GM21367 (cell line): Measurements from ENCODE around the gene SLC7A1.

ENCODE experiments used
- ATAC-seq: cut with Tn5 transposase; IDR thresholded peaks from one replicate; pipeline ENCODE4 v1.9.1; 2021; ENCODE audit not compliant: unreplicated experiment

The SLC7A1 gene

DNA sequence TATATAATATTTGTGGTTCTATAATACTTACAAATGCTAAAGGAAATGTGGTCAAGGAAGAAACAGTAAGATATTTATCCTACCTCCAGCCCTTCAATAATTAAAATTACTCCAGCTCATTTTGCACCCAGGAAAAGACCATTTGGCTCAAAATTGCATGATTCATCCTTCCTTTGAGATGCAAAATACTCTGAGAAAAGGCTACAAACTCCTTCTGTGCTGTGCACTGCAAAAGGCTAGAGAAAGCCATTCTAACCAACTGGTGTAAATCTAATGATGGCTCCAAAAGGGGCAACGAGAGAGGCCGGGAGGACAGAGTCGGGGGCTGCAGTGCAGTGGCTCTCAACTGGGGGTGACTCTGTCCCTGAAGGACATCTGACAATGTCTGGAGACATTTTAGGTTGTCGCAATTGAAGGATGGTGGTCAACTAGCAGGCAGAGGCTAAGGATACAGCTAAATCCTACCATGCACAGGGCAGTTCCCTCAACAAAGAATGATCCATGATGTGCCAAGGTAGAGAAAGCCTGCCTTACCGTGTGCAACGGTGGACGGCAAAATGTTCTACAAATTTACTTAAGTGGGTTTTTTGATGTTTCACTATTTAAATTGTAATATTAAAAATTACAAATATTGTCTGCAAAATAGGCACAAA, 32.6 kb downstream of the SLC7A1 start:
- ATAC-seq: no peak

GRCh38 chr13:29561918-29562317, 33.6 kb downstream of the SLC7A1 start:
- ATAC-seq: no peak

- ATAC-seq: no peak
Measured at GRCh38 chr13:29556742-29557141, 38.7 kb downstream of the SLC7A1 start.

DNA sequence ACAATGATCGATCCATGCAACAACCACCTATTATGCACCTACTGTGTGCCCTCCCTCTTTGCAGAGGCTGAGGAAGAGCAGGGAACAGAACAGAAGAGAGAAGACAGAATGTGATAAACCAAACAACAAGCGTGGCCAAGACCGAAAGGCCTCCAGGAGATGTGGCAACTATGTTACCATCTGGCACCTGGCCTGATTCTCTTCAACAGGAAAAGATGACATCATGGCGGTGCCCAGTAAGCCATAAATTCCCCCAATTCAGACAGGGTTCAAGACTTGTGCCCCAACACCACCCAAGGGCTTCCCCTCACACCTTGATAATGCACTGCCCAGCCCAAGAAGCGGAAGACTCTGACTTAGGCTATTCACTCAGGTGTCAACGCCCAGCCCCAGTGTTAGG, 44.3 kb downstream of the SLC7A1 start:
- no peak for ATAC-seq

GRCh38 chr13:29550430-29550988, 45.0 kb downstream of the SLC7A1 start:
- no peak for ATAC-seq

DNA sequence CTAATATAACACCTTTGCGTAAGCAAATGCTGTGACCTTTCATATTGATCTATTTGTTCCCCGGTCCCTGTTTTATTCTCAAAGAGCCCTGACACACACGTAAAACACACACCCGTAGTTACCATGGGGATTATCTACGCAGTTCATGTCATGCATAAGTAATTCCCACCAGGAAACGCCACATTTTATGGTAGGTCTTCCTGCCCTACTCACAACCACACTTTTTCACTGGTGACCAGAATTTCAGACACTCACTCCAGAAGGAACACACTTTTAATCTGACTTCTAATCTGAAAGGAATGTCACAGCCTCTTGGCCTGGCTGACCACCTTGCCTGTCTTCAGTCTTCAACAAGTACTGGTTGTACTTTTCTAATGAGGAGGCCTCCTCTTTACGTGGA, 46.8 kb downstream of the SLC7A1 start:
- no peak for ATAC-seq

- ATAC-seq: no peak
Measured at GRCh38 chr13:29547153-29547552, 48.3 kb downstream of the SLC7A1 start.

- ATAC-seq: no peak
Measured at GRCh38 chr13:29546662-29547061, 48.8 kb downstream of the SLC7A1 start.

DNA sequence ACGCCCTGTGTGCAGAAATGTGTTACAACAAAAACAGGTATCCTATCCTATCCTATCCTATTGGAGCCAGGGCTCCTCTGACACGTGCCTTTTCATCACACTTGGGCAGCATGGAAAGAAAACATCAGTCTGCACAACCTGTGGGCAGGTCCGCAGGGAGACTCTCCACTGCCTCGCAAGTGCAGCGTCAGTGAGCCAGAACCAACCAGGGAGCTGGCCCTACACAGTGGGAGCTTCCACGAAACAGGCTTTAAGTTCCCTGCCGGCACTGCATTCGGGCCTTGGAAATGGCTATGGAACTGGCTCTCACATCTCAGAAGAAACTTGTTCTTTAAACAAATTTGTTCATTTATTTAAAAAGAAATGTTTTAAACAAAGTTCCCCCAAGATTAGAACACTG, 49.5 kb downstream of the SLC7A1 start:
- ATAC-seq: no peak

GRCh38 chr13:29543230-29544215, 52.0 kb downstream of the SLC7A1 start:
- ATAC-seq: peak; percentile 94

- ATAC-seq: no peak
Measured at GRCh38 chr13:29542381-29542780, 53.1 kb downstream of the SLC7A1 start.

GRCh38 chr13:29541400-29541799, 54.1 kb downstream of the SLC7A1 start:
- ATAC-seq: no peak

- no peak for ATAC-seq
Measured at GRCh38 chr13:29540799-29541198, 54.7 kb downstream of the SLC7A1 start.

DNA sequence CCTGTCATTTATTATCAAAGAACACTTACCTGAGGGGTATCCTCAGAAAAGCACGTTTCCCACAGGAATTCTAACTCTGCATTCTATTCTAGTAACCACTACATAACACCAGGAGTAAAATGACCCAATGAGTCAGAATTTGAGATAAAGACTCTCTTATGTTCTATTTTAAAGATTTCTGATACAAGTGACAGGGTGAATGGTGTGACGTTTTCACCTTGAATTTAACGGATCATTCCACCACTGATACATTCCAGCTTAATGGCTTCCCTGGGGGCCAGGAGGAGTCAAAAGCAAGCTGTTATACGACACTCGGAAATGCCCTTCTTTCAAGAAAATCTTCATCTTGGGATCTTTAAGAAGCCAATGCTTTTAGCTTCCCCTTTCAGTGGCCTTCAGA, 55.2 kb downstream of the SLC7A1 start:
- no peak for ATAC-seq

- no peak for ATAC-seq
Measured at GRCh38 chr13:29539856-29540255, 55.6 kb downstream of the SLC7A1 start.

GRCh38 chr13:29538652-29539040, 56.8 kb downstream of the SLC7A1 start:
- ATAC-seq: no peak

- ATAC-seq: no peak
Measured at GRCh38 chr13:29537736-29538651, 57.5 kb downstream of the SLC7A1 start.

DNA sequence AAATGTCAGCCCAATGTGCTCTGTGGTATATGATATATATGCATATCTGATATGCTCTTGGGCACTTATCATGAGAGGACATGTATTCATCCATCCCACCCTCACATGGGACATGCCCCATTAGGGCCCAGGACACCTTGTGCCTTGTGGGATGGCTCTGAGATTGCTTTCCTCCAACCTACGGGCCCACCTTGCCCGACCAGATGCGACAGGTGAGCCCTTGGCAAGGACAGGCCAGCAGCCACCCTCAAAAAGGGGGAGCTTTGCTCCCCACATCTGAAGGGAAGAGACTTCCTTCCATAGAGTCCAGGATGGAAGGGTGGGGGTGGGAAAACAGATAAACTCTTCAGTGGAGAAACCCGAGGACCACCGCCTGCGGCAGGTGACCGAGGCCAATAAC, 58.6 kb downstream of the SLC7A1 start:
- ATAC-seq: no peak

- no peak for ATAC-seq
Measured at GRCh38 chr13:29535663-29536655, 59.5 kb downstream of the SLC7A1 start.

DNA sequence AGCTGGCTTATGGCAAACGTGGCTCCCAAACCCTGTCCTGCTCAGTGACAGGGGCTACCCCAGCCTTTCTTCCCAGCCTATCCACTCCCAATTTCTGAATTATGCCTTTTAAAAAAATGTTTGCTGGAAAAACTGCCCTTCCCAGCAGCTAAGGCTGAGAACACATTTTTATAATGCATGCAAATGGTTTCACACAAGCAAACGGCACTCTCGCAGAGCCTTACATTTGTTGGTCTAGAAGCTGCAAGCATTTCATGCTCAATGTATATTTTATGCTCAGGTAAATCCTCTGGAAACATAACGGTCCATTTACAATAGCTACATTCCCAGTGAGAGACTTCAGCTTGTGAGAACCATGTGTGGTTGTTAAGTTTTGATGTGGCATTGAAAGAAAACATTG, 61.4 kb downstream of the SLC7A1 start:
- no peak for ATAC-seq
